Endothelial cell of coronary artery (primary cell): ENCODE measurements around the gene L1TD1. TPM values are rescaled to one million over a fixed set of nuclear protein-coding genes. Genes with fewer than 3 reads are reported as not detected.

ENCODE experiments used
- total RNA-seq: library from RNA; depleted of rRNA; stranded (reverse); fragments of >200 nt; gene quantifications from 2 replicates; pipeline ENCODE4 v1.2.3, GENCODE V29; 2014

L1TD1 gene, protein sequence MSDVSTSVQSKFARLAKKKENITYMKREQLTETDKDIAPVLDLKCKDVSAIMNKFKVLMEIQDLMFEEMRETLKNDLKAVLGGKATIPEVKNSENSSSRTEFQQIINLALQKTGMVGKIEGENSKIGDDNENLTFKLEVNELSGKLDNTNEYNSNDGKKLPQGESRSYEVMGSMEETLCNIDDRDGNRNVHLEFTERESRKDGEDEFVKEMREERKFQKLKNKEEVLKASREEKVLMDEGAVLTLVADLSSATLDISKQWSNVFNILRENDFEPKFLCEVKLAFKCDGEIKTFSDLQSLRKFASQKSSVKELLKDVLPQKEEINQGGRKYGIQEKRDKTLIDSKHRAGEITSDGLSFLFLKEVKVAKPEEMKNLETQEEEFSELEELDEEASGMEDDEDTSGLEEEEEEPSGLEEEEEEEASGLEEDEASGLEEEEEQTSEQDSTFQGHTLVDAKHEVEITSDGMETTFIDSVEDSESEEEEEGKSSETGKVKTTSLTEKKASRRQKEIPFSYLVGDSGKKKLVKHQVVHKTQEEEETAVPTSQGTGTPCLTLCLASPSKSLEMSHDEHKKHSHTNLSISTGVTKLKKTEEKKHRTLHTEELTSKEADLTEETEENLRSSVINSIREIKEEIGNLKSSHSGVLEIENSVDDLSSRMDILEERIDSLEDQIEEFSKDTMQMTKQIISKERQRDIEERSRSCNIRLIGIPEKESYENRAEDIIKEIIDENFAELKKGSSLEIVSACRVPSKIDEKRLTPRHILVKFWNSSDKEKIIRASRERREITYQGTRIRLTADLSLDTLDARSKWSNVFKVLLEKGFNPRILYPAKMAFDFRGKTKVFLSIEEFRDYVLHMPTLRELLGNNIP
- total RNA-seq = not detected in 2 replicates

DNA sequence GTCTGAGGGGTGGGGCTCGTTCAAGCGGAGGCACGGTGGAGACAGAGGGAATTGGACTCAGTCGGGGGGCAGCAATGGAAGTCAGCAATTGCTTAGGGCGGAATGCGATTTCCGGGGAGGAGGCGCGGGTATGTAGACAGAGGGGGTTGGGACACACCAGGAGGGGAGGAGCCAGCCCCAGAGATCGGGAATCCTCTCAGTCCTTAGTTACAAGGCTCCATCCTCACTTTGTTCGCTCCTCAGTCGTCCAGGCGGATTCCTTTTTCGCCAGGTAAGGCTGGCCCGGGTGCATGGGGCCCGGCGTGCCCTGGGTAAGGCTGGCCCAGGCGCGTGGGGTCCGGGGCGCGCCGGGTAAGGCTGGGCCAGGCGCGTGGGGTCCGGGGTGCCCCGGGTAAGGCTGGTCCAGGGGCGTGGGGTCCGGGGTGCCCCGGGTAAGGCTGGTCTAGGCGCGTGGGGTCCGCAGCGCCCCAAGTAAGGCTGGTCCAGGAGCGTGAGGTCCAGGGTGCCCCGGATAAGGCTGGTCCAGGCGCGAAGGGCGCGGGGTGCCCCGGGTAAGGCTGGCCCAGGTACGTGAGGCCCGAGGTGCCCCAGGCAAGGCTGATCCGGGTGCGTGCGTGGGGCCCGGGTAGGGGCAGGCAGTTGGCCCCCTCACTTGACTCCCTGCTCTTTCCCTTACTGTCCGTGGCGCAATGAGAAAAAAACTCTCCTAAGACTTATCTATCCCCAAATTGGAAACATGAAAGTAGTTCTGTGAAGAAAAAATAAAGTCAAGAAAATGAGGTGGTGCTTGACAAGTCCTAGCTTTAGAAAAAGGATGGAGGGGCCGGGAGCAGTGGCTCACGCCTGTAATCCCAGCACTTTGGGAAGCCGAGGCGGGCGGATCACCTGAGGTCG is at the start of gene L1TD1:
Gene L1TD1 (plus strand): TSS at position 199 of the 894 bp plus-strand sequence. CDS start 11,780 bp downstream, outside the sequence.

Other genes starting within 250 kb of the L1TD1 start
- gene KANK4, start 124.6 kb downstream of the L1TD1 start, total RNA-seq = not detected in 2 replicates
- 22.0 and 30.3 TPM in 2 replicates for gene USP1, start 242.2 kb downstream of the L1TD1 start, total RNA-seq